GM18511 (cell line): ENCODE results near the gene CADM2.
"Not testable (repeated sequence)": the region's sequence is repeated elsewhere in the genome, so short reads cannot be mapped to it uniquely, and the experiment has no call there.

ENCODE experiments used
- ATAC-seq: cut with Tn5 transposase; IDR thresholded peaks from one replicate; pipeline ENCODE4 v1.9.1; 2021; ENCODE audit warnings: mild to moderate bottlenecking, moderate library complexity; ENCODE audit not compliant: unreplicated experiment

CADM2 gene

DNA sequence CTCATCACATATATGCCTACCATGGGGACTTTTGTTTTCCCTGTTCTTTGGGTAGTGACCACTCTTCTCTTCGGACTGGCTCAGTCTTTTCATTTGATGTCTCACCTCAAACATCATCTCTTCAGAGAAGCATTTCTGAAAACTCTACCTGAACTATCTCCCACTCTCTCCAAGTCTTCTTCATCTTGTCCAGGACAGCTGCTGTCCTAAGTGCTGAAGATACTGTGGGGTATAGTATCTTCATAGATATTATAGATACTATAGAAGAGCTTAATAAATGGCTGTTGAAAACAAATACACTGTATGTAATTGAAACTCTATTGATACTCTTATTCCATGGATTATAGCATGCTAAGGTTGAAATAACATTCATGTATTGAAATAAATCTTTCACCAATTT, 672.3 kb downstream of the CADM2 start:
- ATAC-seq = no peak

DNA sequence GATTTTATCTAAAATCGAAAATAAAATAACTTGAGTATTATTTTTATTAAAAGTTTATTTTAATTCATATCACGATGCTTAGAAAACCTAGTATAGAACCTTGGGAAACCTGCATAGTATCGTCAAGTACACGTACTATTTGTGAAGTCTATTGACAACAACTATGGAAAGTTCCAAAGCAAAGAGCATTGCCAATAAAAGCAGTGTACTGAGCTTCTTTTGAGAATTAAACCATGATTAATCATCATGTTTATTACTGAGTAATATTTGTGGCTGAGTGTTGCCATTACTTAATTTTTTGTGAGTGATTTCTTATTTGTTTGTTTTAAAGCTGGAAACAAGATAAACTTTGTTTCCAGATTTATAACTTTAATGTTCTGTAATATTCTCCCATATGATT, 674.1 kb downstream of the CADM2 start:
- ATAC-seq = no peak

- no peak for ATAC-seq
These were observed 693.6 kb downstream of the CADM2 start for GRCh38 chr3:85652360-85652759.

DNA sequence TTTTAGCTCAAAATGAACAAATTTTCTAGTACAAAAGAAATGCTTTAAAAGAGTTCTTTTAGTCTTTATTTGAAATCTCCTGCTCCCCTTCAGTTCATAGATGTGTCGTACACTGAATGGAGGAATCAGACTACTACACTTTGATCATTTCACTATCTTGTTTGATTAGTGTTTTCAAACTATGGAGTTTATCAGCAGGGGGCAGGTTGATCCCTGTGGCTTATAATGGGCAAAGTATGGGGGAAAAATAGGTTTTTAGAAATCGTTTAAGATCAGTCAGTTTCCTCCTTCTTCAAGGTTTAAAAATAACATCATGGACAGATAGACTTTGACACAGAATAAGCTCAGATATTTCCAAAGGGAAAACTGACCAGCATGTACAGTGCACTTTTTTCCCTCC, 701.7 kb downstream of the CADM2 start:
- no peak for ATAC-seq

DNA sequence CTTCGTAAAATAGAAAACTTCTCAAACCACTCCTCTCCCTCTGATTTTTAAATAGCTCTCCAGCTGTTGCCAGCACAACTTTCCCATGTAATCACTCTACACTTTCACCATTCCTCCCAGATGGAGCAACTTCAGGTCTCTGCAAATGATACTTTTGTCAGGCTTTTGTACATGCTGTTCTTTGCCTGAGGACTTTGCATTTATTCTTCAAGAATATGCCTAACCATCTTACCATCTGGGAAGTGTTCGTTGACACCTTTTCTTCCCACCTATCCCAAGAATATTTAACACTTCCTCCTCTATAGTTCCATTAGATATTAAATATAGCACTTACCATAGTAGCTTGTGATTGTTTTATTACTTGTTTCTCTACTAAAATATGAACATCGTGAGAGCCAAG, 703.7 kb downstream of the CADM2 start:
- ATAC-seq = no peak

DNA sequence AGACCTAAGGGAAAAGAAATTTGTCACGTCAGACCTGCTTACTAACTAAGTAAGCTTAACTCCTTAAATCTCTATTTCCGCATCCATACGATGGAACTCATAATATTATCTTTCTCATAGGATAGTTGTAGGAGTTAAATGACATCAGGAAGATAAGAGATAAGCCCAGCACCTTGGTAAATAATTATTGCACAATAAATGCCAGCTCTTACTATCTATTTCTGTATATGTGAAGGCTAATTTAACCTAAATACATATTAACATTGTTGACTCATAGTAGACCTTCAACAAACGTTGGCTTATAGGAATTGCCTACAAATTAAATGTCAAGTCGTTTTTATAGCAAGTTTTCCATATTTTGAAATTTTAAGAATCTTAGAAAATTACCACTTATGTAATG, 709.0 kb downstream of the CADM2 start:
- no peak for ATAC-seq

- ATAC-seq = no peak
These were observed 711.9 kb downstream of the CADM2 start for GRCh38 chr3:85670634-85671205.

- ATAC-seq = no peak
These were observed 714.0 kb downstream of the CADM2 start for GRCh38 chr3:85672761-85673160.

- ATAC-seq = no peak
These were observed 719.9 kb downstream of the CADM2 start for GRCh38 chr3:85678713-85679112.

- ATAC-seq = no peak
These were observed 723.1 kb downstream of the CADM2 start for GRCh38 chr3:85681906-85682305.

GRCh38 chr3:85691196-85691595, 732.4 kb downstream of the CADM2 start:
- no peak for ATAC-seq

DNA sequence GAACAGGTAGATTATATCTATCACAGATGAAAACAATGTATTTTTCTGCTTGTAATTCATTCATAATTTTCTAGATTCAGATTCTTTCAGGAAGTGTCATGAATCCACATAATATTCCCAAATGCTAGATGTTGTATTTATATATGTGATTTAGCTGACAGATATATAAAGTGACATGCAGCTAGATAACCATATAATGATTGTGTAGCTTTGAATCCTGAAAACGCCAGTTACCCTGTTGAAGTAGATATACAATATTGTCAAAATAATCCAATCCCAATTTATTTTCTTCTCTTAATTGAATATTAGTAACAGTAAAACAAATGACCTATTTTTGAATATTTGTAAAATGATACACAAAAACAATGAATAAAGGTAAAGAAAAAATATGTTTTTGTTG, 738.4 kb downstream of the CADM2 start:
- ATAC-seq = no peak

DNA sequence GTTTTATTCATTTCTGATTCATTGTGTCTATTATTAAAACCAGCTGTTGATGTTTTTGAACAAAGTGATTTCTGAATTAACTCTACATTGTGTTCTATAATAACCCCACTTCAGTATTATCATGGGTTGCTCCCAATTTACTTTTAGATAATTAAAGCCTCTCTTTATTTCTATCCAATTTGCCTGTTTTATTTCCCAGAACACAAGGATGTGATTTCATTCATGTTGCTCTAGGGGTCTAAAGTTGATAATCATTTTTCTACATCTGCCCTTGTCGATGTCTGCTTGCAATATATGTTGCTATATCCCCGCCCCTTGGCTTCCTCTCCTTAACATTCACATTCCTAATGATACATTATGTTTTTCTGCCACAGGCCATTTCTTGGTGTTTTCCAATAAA, 747.3 kb downstream of the CADM2 start:
- no peak for ATAC-seq

DNA sequence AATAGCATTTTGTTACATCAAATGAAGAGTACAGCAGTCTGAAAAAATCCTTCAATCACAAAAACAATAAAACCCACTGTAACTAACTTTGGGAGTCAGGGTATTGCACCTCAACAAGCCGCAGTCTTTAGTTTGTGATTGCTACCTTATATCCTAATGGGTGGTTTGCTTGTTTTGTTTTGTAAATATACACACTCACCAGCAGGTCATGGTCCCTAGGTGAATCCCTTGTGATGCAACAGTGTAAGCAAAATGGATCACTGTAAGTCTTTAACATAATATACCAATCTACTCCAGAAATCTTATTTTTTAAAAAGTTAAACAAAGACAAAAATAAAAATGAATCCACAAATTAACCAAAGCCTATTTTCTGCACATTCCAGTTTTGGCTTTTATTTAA, 749.5 kb downstream of the CADM2 start:
- ATAC-seq = not testable (repeated sequence)

DNA sequence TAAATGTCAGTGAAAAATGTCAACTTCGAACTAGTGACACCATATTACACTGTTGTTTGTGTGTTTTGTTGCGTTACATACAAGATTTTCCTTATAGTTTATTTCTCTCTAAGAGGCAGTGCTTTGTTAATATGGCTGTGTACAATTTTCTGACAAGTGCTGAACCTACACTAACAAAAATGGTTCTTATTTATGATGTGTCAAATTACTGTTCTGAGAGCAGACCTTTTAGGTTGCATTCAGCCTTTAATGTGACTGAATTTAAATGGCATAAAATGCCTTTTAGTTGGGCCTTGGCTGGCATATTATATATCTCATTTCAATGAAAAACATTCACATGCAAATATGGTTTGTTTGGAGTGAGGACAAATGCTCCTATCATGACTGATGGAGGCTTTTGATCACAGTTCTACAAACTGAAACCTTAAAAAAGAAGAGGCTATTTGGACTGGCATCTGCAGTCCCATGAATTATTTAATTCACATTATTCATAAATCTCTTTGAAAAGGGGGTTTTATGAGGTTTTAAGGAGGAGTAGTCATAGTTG, 750.6 kb downstream of the CADM2 start:
- ATAC-seq = no peak

DNA sequence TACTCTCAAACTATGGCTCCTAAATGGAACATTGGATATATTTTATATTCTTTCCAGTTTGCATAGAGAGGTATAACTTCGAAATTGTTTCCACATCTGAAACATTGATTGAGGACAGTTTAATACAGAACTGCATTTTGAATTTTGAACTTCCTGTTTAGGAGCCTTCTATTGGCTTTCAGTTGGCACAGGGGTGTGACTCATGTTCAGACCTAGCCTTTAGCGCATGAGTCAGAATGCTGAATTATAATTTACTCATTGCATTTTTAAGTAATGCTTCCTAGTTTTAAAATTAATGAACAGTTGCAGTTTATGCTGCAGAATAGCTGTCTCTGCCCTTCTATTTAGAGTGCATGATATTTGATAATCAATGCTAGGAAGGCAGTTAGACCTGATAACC, 751.7 kb downstream of the CADM2 start:
- no peak for ATAC-seq

GRCh38 chr3:85721409-85722145, 762.8 kb downstream of the CADM2 start:
- no peak for ATAC-seq

GRCh38 chr3:85725809-85726208, 767.0 kb downstream of the CADM2 start:
- no peak for ATAC-seq

GRCh38 chr3:85726241-85726640, 767.5 kb downstream of the CADM2 start:
- no peak for ATAC-seq

- no peak for ATAC-seq
These were observed 779.1 kb downstream of the CADM2 start for GRCh38 chr3:85737846-85738245.

DNA sequence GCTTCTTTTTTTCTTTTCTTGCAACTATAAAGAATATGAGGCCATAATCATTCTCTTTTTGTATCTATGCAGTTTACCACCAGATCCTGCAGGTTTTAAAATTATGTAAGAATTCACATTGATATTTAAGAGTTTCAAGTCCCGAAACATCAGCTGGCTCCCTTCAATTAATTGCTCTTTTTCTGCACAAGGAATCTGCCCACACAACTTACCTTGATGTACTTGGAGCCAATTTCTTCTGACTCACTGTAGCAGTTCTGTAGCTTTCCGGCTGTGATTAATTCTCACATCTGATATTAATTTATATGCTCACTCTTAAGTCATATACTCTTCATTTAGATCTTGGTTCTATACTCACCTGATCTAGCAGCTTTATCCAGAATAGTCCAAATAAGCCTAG, 781.8 kb downstream of the CADM2 start:
- no peak for ATAC-seq

GRCh38 chr3:85758442-85758841, 799.7 kb downstream of the CADM2 start:
- ATAC-seq = no peak

DNA sequence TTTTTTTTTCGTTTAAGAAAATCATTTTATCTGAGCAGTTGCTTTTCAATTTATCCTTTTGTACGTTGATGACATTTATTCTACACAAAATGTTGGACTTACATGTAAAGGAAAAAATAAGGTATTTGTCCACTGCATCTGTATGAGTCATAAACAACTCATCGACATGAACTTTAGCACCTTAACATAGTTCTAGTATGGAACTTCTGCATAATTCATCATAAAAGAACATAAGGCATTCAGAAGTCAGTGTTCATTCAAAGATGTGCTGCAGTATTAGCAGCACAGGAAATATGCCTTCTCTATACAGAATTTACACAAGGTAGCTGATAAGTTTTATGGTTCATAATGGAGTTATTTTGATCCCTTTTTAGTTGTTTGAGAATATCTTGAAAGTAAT, 801.6 kb downstream of the CADM2 start:
- no peak for ATAC-seq
